CD1c-positive myeloid dendritic cell (primary cell): ENCODE data around the gene FARS2.

Experiments
- DNase-seq: peaks from one replicate; pipeline ENCODE4 v3.0.0-alpha.2; 2016; ENCODE audit errors: extremely low spot score

The FARS2 gene

DNA sequence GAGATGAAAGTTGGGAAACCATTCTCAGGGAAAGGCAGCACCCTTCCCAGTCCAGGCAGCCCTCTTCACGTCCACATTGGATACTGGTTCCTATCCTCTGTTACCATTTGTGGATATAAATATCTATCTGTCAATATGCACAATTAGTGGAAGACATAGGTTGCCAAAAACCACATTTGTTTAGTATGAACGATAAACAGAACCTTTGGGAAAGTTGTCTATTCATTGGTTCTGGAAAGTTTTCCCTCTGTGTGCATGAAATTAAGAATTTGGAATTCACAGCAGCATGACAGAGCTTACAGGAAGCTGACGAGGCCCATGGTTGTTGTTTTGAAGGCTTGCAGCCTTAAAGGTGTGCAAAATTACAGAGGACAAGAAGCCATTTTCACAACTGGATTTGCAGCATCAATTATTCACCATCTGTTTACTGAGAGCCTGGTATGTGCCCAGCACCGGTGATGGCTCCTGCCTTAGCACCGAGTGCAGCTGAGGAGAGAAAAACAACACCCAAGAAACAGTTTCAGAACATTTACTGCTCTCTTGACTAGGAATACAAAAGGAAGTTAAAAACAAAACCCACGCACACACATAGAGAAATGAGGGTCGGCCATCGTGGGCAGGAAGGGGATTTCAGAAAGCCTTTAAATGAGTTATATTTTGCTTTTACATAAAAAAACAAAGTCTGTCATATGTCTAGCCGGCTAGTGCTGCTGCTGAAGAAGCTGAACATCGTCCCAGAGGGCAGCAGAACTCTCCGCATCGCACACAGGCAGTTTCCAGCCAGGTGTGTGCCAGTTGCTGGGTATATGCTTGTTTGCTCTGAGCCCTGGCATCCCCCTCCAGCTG lies 319.6 kb downstream of the FARS2 start:
- DNase-seq, result no peak

DNA sequence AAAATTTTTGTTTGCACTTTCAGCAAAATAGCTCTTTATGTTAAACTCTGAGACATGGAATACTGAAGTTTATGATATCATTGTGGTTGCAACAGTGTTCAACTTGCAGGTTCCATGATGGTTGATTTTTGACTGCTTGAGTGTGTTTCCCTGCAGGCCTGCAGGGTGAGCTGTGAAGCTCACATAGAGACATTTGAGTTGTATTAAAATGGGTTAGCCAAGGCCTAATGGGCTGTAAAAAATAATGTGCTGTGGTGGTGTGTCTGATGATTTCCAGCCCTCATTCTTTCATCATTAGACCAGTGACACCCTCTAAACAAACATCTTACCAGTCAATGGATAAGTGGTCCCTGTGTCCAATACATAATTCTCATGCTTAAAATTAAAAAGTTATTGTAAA lies 321.4 kb downstream of the FARS2 start:
- no peak for DNase-seq

DNA sequence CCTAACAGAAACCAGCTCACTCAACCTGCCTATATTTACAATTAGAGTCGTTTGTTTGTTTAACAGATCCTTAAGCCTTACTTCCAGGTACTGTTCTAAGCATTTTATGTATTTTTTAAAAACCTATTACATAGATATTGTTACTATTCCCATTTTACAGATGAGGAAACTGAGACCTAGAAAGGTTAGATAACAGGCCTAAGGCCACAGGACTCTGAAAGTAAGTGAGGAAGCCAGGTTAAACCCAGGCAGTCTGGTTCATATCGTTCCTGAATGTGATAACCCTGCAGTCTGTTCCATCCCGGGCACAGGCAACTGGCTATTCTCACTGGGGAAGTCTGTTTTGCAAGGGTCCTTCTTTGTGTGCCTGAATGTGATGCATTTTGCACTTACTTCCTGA lies 322.2 kb downstream of the FARS2 start:
- no peak for DNase-seq

DNA sequence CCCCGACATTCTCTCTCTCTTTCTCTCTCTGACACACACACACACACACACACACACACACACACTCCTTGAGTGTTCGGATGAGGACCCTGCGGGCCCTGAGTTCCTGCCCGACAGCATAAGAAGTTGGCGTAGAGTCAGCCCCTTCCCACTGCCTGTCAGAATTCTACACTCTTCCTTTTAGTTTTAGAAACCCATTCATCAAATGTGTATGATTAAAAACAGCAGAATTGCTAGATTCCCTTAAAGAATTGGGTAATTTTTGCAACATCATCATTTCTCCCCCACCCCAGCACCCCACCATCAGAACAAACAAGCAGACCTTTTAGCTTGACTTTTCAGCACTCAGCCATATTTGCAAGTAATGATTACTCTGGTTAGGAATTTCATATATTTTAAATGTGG lies 322.8 kb downstream of the FARS2 start:
- DNase-seq, result no peak

- no peak for DNase-seq
Observed at GRCh38 chr6:5587648-5588047, 326.3 kb downstream of the FARS2 start.

DNA sequence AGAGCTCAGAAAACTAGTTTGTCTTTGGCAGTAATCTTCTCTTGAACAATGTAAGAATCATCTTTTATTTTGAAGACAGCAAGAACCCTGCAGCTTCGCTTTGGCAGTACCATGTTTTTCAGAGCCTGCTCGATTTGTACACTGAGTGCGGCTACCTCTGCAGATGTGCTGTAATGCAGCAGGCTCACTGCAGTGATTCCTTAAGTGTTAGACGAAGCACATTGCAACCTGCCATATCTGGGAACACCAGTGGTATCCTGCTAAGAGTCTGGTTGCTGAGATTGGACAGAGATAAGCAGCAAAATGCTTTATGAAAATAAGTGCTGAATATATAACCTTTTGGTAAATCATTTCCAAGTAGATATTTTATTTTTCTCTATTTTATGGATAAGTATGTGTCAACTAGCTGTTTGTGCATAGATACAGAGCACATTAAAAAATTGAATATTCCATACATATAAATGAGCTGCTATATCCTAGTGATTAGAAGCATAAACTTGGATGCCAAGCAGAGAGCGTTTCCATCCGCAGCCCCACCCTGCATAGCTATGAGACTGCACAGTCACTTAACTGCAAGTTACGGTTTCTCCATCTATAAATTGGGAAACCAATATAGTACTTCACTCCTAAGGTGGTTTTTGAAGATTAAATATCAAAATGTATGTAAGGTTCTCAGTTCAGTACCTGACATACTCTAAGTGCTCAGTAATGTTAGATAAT lies 328.3 kb downstream of the FARS2 start:
- no peak for DNase-seq

DNA sequence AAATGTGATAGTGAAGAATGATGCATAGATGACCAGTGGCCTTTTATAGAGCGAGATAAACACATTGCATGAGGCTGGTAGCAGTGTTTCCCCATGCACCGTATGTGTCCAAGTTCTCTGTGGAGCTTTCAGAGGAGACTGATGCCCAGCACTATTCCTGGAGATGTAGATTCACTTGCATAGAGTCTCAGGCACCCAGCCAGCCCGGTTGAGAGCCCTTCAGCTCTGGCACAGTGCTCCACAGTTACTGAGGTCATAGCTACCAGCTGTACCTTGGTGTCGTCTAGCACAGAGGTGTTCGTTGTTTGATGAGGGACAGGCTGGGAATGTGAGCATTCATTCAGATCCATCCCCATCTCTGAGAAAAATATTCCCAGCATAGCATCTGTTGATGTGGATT lies 328.9 kb downstream of the FARS2 start:
- DNase-seq, result no peak

- no peak for DNase-seq
Observed at GRCh38 chr6:5592886-5593519, 331.7 kb downstream of the FARS2 start.

- DNase-seq, result no peak
Observed at GRCh38 chr6:5595184-5595583, 333.9 kb downstream of the FARS2 start.

GRCh38 chr6:5597413-5597812 lies 336.1 kb downstream of the FARS2 start:
- DNase-seq, result no peak

- no peak for DNase-seq
Observed at GRCh38 chr6:5598123-5598522, 336.8 kb downstream of the FARS2 start.

- DNase-seq, result no peak
Observed at GRCh38 chr6:5599127-5599526, 337.8 kb downstream of the FARS2 start.

DNA sequence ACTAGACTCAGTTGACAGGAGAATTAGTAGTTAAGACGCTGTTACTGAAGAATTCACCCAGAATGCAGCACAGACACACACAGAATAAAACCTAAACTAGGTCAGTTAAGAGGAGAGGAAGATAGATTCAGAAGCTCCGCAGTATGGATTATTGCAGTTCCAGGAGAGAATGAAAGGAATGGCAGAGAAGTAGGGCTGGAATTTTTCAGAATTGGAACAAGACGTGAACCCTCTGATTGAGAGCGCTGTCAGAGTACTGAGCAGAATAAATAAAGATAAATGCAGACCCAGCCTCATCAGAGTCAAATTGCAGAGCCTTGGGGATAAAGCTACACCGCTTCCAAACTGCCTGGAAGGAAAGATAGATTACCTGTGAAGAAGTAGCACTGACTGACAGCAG lies 344.6 kb downstream of the FARS2 start:
- no peak for DNase-seq

GRCh38 chr6:5606546-5606945 lies 345.2 kb downstream of the FARS2 start:
- DNase-seq, result no peak

DNA sequence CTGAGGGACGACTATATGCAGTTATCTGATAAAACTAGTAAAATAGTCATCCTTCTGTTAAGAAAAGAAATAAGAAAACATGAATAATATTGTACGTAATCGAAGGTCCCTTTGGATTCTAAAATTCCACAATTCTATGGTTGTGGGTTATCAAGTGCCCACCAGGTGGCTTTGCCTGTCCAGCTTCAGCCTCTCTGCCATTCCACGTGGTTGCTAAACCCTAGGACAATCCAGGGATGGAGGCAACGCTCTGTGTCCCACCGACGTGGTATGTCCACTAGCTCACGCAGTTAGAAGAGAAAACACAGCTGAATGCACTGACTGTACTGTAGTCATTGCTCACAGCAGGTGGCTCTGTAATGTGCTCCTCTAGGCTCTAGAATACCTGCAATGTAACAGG lies 349.3 kb downstream of the FARS2 start:
- DNase-seq, result no peak

DNA sequence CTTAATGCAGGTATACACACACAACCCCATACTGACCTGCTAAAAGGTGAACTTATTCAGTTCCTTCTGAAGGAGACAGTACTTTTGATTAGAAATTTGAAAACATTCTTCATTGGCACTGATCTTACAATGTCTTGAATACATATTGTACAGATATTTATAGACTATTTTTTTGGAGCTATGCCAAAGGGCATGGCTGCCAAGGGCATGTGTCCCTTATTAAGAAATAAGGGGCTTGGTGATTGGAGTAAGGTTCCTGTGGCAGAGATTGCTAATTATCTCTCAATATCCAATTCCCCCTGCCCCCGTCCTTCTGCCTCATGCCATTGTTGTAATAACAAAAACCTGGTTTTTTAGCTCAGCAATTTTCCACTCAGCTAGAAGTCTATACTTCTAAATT lies 355.9 kb downstream of the FARS2 start:
- DNase-seq, result no peak

DNA sequence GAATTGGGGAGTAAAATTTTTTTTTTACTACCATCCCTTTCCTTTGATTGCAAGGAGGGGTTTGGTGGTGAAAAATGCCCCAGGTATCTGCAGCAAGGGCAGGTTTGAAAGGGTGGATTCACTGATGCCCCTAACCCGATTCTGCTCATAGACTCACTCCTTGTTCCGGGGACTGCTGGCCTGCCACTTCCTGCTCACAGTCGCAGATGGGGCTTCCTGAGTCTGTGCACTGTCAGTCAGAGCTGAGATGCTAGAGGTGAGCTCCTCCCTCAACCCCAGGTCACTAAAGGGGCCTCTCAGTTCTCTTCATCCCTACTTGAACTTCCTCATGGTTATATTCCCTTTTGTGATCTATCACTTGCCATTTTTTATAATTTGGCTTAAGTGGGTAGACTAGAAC lies 357.9 kb downstream of the FARS2 start:
- DNase-seq, result no peak

DNA sequence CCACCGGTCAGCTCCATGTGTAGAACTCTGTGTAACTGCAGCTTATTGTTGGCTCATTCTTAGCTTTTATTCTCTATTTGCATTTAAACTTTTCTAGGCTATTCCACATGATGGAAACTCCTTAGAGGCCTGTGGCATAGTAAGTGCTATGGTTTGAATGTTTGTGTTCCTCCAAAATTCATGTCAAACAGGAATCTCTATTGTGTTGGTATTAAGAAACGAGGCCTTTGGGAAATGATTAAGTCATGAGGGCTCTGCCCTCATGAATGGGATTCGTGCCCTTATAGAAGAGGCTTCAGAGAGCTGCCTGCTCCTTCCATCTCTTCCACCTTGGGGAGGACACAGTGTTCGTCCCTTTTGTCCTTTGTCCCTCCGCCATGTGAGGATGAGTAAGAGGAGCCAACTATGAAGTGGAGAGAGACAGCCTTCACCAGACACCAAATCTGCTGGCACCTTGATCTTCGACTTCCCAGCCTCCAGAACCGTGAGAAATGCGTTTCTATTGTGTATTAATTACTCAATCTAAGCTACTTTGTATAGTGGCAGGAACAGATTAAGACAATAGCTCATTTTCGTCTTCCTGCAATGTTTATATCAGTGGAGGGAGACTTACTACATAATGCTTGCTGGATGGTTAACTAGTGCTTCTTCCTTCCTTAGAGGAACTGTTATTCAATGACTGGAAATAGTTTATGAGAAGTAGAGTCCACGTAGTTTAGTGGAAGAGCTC lies 361.1 kb downstream of the FARS2 start:
- no peak for DNase-seq

GRCh38 chr6:5623769-5624168 lies 362.5 kb downstream of the FARS2 start:
- no peak for DNase-seq

GRCh38 chr6:5624256-5624655 lies 362.9 kb downstream of the FARS2 start:
- DNase-seq, result no peak

GRCh38 chr6:5626727-5627426 lies 365.6 kb downstream of the FARS2 start:
- no peak for DNase-seq

DNA sequence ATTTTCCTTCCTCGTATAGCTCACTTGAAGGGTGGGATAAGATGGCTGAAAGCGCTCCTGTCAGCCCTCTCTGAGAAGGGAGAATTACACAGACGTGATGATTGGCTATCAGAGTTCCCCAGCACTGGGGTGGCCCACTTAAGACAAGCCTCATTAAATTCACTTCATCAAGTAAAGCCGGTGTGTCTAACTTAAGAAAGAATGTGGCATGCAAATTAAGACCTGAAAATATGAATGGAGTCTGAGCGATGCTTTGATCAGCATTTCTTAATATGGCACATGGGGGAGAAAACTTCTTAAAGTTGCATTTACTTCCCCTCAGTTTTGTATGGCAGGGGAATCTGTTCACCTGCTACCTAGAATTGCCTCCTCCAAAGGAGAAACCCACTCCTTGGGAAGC lies 369.3 kb downstream of the FARS2 start:
- no peak for DNase-seq
